CD4-positive, alpha-beta T cell (primary cell): ENCODE measurements around the gene TMEM198. TPM values are rescaled to one million over a fixed set of nuclear protein-coding genes. Genes with fewer than 3 reads are reported as not detected.

Experiments
- ATAC-seq: fragments of 200-7000 bp; cut with Tn5 transposase; one replicate; pipeline ENCODE4 v1.10.0; 2022; ENCODE audit warnings: mild to moderate bottlenecking; ENCODE audit not compliant: poor library complexity
- CTCF ChIA-PET: fragments of 350-600 bp; sonication (Branson Sonifier 250); formaldehyde crosslinking; loops from one replicate; lab custom pipeline; 2021; ENCODE audit warnings: antibody characterized with exemption, inconsistent platforms; lab: Charles Lee
- POLR2A ChIA-PET: fragments of 350-600 bp; sonication (Branson Sonifier 250); formaldehyde crosslinking; loops from one replicate; lab custom pipeline; 2021; ENCODE audit warnings: antibody characterized with exemption, inconsistent platforms; lab: Charles Lee
- DNase-seq, 14 experiments: peaks; one replicate each; pipeline ENCODE4 v3.0.0-alpha.2; 2013 to 2020; ENCODE audit warnings: mixed read lengths in 2 of 14
- H3K27ac ChIP-seq, 2 donors: one replicate each; pipeline versions ENCODE4 v1.5.1 to v1.7.0; 2013; ENCODE audit warnings: low read length in 2 of 2, low read depth in 1 of 2, mild to moderate bottlenecking in 1 of 2
- H3K27me3 ChIP-seq, 2 experiments: 1 replicate in 1 of 2; 2 replicates in 1 of 2; pipeline versions ENCODE4 v1.6.1 to v1.7.0; 2013; ENCODE audit warnings: low read length in 2 of 2, control low read depth in 1 of 2, mild to moderate bottlenecking in 1 of 2, moderate library complexity in 1 of 2; ENCODE audit not compliant: insufficient read depth in 2 of 2, control insufficient read depth in 1 of 2
- H3K36me3 ChIP-seq: one replicate; pipeline ENCODE4 v1.6.1; 2013; ENCODE audit warnings: low read length, control low read depth; ENCODE audit not compliant: insufficient read depth
- H3K4me1 ChIP-seq: one replicate; pipeline ENCODE4 v1.6.1; 2013; ENCODE audit warnings: low read length, control low read depth; ENCODE audit not compliant: insufficient read depth
- H3K4me3 ChIP-seq: one replicate; pipeline ENCODE4 v1.5.1; 2013; ENCODE audit warnings: mild to moderate bottlenecking, low read length, moderate library complexity
- H3K9me3 ChIP-seq, 2 experiments: 1 replicate in 1 of 2; 2 replicates in 1 of 2; pipeline versions ENCODE4 v1.6.1 to v1.7.0; 2013; ENCODE audit warnings: low read length in 2 of 2, mild to moderate bottlenecking in 2 of 2, control low read depth in 1 of 2, moderate library complexity in 1 of 2; ENCODE audit not compliant: control insufficient read depth in 1 of 2, insufficient read depth in 1 of 2
- H3K27ac Mint-ChIP-seq: one replicate; pipeline ENCODE4 v1.8.0; 2020; ENCODE audit warnings: mixed read lengths
- H3K27me3 Mint-ChIP-seq: one replicate; pipeline ENCODE4 v1.8.0; 2021; ENCODE audit warnings: mixed read lengths
- H3K36me3 Mint-ChIP-seq: one replicate; pipeline ENCODE4 v1.8.0; 2021; ENCODE audit warnings: low read depth, mixed read lengths
- H3K4me1 Mint-ChIP-seq: one replicate; pipeline ENCODE4 v1.8.0; 2021; ENCODE audit warnings: low read depth, mixed read lengths
- H3K4me3 Mint-ChIP-seq: one replicate; pipeline ENCODE4 v1.8.0; 2020; ENCODE audit warnings: mild to moderate bottlenecking, mixed read lengths
- H3K9me3 Mint-ChIP-seq: one replicate; pipeline ENCODE4 v1.8.0; 2020; ENCODE audit warnings: mixed read lengths
- intact Hi-C, 2 experiments: fragments of 100-400 bp; cut with DNase I in 1 of 2; cut with micrococcal nuclease in 1 of 2; formaldehyde crosslinking; loops; one replicate each; pipeline versions ENCODE4 v1.15.1 to v1.9.0; 2023 to 2025; cut with DNase I, micrococcal nuclease
- total RNA-seq, 174 experiments: library from RNA in 2 of 174; stranded (reverse) in 2 of 174; gene quantifications; one replicate each; pipeline ENCODE4 v1.2.3 and lab custom pipeline; 2021 to 2026
- TF ChIP-seq, protein P1 (sequence below): fragments of 200-600 bp; IDR thresholded peaks from one replicate; pipeline ENCODE4 v1.8.0; 2022; ENCODE audit warnings: antibody characterized with exemption, mild to moderate bottlenecking

The TMEM198 gene
- total RNA-seq, 2 experiments from 2014 or later: 0.47 to 0.91 TPM

DNA sequence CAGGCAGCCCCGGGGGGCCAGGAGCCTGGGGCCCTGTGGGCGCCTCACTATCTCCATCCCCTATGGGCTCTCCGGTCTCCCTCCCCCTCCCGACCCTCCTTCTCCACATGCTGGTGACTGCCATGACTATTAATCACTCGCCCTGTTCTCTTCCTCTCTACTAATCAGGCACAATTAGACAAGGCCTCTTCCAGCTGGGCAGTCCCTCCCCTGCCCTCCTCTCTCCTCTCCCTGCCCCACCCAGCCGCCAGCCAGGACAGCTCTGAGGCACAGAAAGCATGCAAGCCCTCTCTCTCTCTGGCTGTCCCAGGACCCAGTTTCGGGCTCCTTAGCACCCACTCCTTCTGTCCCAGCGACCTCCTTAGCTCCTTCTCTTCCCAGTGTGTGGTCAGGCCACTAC, 23.7 kb upstream of the TMEM198 start:
- H3K4me1 ChIP-seq: peaks cover 19% of the 10 kb centered on the region
- POLR2A ChIA-PET: interaction anchor here (0.9 kb wide), 1 partner anchor 22 kb away, joined by 3 read pairs; the partner anchor contains the start of gene GMPPA

DNA sequence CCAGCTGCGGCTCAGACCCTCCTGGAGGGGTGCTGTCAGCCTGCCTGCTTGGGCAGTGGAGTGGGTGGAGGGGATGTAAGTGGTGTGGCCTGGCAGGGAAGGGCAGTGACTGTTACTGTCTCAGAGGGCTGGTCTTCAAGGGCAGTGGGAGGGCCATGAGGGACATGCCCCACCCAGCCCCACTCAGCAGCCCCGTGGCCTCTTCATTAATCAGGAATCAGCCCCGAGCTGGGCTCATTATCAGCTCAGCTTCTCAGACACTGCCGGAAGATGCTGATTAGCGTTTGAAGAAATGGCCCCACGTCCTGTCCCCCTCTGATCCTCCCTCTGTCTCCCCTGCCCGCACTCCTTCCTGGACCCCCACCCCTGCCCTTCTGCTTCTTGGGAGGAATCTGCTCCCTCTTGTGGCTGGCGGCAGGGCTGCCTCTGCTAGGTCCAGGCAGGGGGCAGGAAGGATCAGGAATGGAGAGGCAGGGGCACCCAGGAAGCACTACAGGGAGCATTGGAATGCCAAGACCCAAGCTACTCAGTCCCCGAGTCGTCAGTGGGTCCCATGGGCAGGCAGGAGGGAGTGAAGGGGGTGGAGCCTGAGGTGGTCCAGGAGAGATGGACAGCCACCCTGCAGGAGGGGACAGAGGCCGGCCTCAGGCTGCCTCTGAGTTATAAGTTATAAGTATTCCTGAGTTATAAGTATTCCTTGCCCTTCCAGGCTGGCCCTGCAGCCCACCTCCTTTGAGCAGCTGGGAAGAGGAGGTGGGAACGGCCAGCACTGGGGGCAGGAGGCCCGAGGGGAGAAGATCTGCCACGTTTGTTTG, 22.6 kb upstream of the TMEM198 start:
- DNase-seq (peak in 2 of 14 experiments; percentile 20 to 21), ATAC-seq (no peak)
- no peak overlapping the region for H3K27ac Mint-ChIP-seq
- ChIA-PET CTCF (interaction anchor here (2.2 to 2.4 kb wide), 2 partner anchors 9 to 11 kb away, joined by 9 to 10 read pairs; no protein-coding TSS in a partner anchor), POLR2A (interaction anchor here (1.6 kb wide), 1 partner anchor 11 kb away, joined by 4 read pairs; no protein-coding TSS in a partner anchor)
- TF ChIP-seq, protein P1, sequence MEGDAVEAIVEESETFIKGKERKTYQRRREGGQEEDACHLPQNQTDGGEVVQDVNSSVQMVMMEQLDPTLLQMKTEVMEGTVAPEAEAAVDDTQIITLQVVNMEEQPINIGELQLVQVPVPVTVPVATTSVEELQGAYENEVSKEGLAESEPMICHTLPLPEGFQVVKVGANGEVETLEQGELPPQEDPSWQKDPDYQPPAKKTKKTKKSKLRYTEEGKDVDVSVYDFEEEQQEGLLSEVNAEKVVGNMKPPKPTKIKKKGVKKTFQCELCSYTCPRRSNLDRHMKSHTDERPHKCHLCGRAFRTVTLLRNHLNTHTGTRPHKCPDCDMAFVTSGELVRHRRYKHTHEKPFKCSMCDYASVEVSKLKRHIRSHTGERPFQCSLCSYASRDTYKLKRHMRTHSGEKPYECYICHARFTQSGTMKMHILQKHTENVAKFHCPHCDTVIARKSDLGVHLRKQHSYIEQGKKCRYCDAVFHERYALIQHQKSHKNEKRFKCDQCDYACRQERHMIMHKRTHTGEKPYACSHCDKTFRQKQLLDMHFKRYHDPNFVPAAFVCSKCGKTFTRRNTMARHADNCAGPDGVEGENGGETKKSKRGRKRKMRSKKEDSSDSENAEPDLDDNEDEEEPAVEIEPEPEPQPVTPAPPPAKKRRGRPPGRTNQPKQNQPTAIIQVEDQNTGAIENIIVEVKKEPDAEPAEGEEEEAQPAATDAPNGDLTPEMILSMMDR: no peak
- Histone ChIP-seq H3K4me1 (peaks cover 19% of the 10 kb centered on the region), H3K4me3 (no peak overlapping the region), H3K27me3 (peaks cover 62 to 97% of the 10 kb centered on the region in 2 experiments), H3K27ac (no peak overlapping the region), H3K36me3 (no peaks in the 10 kb centered on the region), H3K9me3 (peaks cover 0 to 6% of the 10 kb centered on the region in 2 experiments)
- H3K36me3 Mint-ChIP-seq: no peaks in the 10 kb centered on the region
- H3K27me3 Mint-ChIP-seq: peaks cover 89% of the 10 kb centered on the region
- intact Hi-C loops: no loop called here
- peaks cover 20% of the 10 kb centered on the region for H3K4me1 Mint-ChIP-seq
- no peak overlapping the region for H3K4me3 Mint-ChIP-seq
- no peaks in the 10 kb centered on the region for H3K9me3 Mint-ChIP-seq

More for the DNA sequence above, 23.7 kb upstream of the TMEM198 start:
- no peak overlapping the region for H3K27ac ChIP-seq
- CTCF ChIA-PET: interaction anchor here (2.2 to 2.4 kb wide), 2 partner anchors 10 kb away, joined by 9 to 10 read pairs; no protein-coding TSS in a partner anchor
- Mint-ChIP-seq H3K27me3 (peaks cover 85% of the 10 kb centered on the region), H3K4me3 (no peak overlapping the region), H3K9me3 (no peaks in the 10 kb centered on the region), H3K27ac (no peak overlapping the region), H3K36me3 (no peaks in the 10 kb centered on the region), H3K4me1 (peaks cover 20% of the 10 kb centered on the region)
- DNase-seq (no peak), ATAC-seq (no peak)
- H3K36me3 ChIP-seq: no peaks in the 10 kb centered on the region
- no peak overlapping the region for H3K4me3 ChIP-seq
- intact Hi-C loops: no loop called here
- peaks cover 55 to 97% of the 10 kb centered on the region in 2 experiments for H3K27me3 ChIP-seq
- TF ChIP-seq, protein P1: no peak
- H3K9me3 ChIP-seq: peaks cover 0 to 6% of the 10 kb centered on the region in 2 experiments

DNA sequence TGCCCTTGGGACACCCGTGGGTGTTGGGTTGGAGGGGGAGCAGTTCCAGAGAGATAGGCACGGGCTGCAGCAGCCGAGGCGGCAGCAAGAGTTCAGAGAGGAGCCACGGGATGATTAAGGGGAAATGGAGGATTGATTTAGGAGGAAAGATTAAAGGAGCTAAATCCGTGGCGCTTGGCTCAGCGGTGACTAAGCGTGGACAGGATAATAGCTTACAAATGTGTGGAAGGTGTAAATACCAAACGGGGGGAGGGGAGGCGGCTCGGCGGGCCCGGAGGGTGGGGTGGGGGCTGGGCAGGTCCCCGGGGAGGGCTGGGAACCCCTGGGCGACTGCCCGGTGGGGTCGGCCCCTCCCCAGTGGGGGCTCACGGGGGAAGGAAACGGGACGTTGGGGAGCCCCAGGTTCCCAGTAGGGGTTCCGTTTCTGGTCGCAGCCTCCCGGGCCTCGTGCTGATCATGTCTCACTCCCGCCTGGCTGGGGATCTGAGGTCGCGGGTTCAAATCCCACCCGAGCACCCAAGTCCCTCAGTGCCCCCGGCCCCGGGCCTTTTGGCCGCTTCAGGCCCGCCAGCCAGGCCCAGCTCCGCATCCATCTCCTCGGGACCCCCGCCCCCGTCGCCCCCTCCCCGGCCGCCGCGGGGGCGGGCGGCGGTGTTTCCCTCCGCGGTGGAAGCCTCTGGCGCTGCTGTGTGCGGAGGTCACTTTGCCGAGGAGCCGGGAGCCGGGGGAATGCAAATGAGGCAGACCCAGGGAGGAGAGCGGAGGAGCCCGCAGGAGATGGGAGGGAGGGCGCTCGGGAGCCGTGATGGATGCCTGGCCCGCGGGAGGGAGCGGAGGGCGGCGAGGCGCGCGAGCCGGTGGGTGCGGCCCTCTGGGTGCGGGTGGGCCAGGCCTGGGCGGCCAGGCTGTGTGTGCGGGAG, 21.5 kb upstream of the TMEM198 start:
- intact Hi-C loops: no loop called here
- CTCF ChIA-PET: interaction anchor here (2.4 kb wide), 1 partner anchor 8 kb away, joined by 9 read pairs; no protein-coding TSS in a partner anchor
- H3K27me3 Mint-ChIP-seq: peaks cover 89% of the 10 kb centered on the region
- Histone ChIP-seq H3K36me3 (no peaks in the 10 kb centered on the region), H3K4me1 (peaks cover 19% of the 10 kb centered on the region), H3K4me3 (no peak overlapping the region), H3K9me3 (peaks cover 0 to 6% of the 10 kb centered on the region in 2 experiments), H3K27ac (no peak overlapping the region), H3K27me3 (peaks cover 68 to 97% of the 10 kb centered on the region in 2 experiments)
- no peaks in the 10 kb centered on the region for H3K36me3 Mint-ChIP-seq
- peaks cover 20% of the 10 kb centered on the region for H3K4me1 Mint-ChIP-seq
- H3K27ac Mint-ChIP-seq: no peak overlapping the region
- POLR2A ChIA-PET: interaction anchor here (0.6 to 1.6 kb wide), 2 partner anchors 12 to 19 kb away, joined by 3 to 4 read pairs; no protein-coding TSS in a partner anchor
- H3K4me3 Mint-ChIP-seq: peak overlapping the region; percentile 5
- no peaks in the 10 kb centered on the region for H3K9me3 Mint-ChIP-seq
- TF ChIP-seq, protein P1: no peak
- ATAC-seq: peak; percentile 17
- DNase-seq: no peak
